GM19395 (cell line): ENCODE results near the gene ALDH3B2.
"Not testable (repeated sequence)": the region's sequence is repeated elsewhere in the genome, so short reads cannot be mapped to it uniquely, and the experiment has no call there.

Experiments
- ATAC-seq: cut with Tn5 transposase; IDR thresholded peaks from one replicate; pipeline ENCODE4 v1.9.1; 2021; ENCODE audit warnings: mild to moderate bottlenecking, moderate library complexity; ENCODE audit not compliant: unreplicated experiment

The ALDH3B2 gene

GRCh38 chr11:67631411-67631810, 43.0 kb downstream of the ALDH3B2 start:
- no peak for ATAC-seq

GRCh38 chr11:67630943-67631331, 43.5 kb downstream of the ALDH3B2 start:
- no peak for ATAC-seq

DNA sequence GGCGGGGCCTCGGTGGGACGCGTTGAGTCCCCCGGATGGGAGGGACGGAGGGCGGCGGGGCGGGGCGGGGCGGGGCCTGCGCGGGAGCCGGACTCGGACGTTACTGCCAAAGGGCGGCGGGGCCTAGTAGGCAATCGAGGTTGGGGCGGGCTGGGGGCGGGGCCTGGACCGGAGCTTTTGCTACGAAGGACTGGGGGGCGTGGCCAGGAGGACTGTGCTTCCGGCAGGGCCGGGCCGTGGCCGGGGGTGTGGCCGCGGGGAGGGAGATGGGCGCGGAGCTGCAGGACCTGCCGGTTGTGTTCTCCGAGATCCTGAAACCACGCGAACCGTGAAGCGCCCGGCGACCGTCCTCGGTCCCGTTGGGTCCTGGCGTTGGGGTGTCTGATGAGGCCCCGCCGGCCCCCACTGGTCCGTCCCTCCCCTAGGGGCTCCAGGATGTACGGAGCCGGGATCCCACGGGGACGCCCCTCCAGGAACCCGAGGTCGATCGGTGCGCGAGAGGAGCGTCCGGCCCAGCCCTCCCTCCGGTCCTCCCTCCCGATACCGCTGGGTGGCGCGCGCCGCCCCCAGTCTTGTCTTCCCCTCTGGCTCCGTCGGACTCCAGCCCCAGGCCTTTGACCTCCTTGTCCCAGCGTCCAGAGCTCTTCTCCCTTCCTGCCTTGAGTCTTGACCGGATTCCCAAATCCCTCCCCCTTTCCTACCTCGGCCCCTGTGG, 44.0 kb downstream of the ALDH3B2 start:
- ATAC-seq = peak; percentile 65

DNA sequence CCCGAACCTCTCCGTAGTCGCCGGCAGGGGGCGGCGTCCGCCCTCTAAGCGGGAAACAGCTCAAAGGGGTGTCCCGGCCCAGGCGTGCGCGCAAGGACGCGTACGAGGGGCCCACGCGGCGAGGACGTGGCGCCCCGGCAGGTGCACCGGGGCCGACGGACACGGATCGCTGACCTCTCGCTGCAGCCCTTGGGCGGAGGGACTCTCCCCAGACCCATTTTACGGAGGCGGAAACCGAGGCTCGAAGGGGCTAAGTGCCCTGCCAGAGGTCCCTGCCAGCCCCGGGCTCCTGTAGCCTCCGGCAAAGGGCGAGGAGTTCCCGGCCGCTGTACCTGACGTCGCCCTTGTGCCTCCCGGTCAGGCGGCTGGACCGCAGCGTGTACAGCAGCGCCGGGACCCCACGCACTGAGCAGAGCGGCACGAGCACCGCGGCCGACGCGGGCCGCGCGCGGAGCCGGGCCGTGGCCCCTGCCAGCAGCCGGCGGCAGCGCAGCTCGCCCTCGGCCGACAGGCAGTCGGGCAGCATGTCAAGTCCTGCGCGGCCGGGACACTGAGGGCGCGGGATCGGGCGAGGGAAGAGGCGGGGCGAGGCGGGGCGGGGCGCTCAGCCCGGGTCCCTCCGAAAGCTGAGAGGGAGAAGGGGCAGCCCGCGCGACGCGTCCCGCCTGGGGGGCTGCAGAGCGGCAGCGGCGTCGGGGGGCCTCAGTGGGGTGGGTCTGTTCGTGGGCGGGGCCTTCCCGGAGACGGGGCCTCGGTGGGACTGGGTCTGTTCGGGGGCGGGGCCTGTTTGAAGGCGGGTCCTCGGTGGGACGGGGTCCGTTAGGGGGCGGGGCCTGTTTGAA, 44.8 kb downstream of the ALDH3B2 start, which contains the start of gene NUDT8:
NUDT8 (minus strand) TSS at position 552 of the 842 bp plus-strand sequence; CDS start at position 526, 26 bp downstream.
- ATAC-seq = peak; percentile 59

DNA sequence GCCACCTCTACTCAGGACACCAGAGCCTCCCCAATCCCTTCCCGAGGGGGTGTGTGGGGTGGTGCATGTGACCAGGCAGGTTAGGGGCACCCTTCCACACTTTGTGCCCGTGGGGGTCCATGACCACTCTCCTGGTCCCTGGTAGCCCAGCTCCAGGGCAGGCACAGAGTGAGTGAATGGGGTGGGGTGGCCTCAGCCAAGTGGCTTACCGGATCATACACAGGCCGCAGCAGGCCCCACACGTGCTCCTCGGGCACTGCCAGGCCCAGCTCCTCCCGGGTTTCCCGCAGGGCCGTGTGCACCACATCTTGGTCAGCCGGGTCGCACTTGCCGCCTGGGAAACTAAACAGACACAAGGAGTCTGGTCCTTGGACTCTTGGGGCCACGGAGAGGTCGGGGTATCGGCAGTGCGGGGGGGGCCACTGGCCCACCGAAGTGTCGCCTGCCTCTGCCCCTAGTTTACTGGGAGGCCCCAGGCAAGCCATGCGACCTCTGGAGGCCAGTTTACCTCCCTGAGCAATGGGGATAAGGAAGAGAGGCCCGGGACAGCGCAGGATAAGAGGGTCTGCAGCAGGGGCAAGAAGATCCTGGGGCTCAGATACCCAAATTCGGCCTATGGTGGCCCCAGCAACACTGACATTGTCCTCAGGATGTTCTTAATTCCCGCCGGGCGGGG, 45.6 kb downstream of the ALDH3B2 start:
- ATAC-seq = no peak

DNA sequence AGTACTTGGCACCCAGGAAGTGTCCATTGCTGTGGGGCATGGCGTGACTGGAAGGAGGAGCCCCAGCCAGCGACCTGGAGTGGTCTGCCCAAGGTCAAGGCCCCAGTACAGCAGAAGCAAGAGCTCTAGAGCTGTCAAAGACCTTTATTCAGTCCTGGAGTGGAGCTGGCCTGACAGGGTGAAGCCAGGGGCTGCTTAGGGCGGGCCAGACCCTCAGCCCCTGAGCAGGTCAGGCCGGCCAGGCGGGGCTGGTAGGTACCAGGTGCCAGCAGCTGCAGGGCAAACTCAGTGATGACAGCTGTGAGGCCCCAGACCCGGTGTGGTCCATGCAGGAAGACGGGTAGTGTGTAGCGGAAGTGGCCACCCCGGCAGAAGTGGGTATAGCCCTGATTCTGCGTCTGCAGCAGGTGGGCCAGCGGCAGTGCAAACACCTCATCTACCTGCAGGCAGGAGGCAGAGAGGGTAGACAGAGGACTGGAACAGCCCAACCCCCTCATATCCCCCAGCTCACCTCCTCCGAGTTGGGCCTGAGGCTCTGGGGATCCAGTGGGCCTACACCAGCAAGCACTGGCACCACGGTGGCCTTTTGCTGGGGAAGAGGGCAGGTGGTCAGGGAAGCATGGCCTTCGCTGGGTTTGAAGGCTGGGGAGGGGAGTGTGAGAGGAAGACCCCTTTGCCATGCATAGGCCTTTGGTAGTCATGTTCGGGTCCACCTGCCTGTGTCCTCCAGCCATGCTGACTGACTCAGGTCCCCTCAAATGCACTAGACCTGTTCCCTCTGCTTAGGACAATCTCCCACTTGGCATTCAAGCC, 46.4 kb downstream of the ALDH3B2 start:
- ATAC-seq = no peak

DNA sequence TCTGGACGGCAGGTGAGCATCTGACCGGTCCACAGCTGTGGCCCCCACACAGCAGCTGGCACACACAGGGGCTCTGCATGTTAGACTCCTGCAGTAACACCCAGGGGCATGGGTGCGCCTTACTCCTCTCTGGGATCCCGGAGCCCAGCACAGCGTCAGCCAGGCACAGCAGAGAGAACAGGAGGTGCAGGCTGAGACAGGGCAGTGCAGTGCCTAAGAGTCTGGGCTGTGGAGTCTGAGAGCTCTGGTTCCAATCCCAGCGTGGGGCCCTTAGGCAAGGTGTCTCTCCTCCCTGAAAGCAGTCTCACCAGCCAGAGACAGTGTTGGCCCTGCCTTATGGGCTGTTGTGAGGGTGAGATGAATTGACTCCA, 47.0 kb downstream of the ALDH3B2 start:
- ATAC-seq = no peak

GRCh38 chr11:67626970-67627369, 47.5 kb downstream of the ALDH3B2 start:
- no peak for ATAC-seq

- ATAC-seq = not testable (repeated sequence)
Observed at GRCh38 chr11:67626131-67626833, 48.1 kb downstream of the ALDH3B2 start.

DNA sequence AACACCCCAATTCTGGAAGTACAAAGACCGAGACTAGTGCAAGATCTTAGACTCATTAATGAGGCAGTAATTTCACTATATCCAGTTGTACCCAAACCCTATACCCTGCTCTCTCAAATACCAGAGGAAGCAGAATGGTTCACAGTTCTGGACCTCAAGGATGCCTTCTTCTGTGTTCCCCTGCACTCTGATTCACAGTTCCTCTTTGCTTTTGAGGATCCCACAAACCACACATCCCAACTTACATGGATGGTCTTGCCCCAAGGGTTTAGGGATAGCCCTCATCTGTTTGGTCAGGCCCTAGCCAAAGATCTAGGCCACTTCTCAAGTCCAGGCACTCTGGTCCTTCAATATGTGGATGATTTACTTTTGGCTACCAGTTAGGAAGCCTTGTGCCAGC, 50.6 kb downstream of the ALDH3B2 start:
- ATAC-seq = not testable (repeated sequence)

- not testable (repeated sequence) for ATAC-seq
Observed at GRCh38 chr11:67622905-67623304, 51.5 kb downstream of the ALDH3B2 start.

DNA sequence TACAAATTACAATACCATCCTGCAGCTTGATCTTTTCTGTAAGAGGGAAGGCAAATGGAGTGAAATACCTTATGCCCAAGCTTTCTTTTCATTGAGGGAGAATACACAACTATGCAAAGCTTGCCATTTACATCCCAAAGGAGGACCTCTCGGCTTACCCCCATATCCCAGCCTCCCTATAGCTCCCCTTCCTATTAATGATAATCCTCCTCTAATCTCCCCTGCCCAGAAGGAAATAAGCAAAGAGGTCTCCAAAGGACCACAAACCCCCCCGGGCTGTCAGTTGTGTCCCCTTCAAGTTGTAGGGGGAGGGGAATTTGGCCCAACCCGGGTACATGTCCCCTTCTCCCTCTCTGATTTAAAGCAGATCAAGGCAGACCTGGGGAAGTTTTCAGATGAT, 52.5 kb downstream of the ALDH3B2 start:
- ATAC-seq = not testable (repeated sequence)

DNA sequence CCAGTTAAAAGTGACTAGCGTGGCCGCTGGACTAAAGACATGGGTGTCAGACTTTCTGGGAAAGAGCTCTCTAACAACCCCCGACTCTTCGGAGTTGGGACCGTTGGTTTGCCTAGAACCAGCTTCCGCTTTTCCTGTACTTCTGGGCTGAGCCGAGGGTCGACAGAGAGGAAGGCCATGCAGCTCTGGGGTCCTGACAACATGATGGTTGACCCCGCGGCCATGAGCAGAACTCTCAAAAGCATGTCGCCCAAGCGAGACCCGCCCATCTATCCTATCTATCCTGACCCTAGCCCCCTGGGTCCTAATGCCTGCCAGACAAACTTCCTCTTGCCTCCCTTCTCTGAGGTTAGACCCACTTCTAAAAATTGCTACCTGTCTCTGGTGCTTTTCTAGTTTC, 53.8 kb downstream of the ALDH3B2 start:
- ATAC-seq = not testable (repeated sequence)

DNA sequence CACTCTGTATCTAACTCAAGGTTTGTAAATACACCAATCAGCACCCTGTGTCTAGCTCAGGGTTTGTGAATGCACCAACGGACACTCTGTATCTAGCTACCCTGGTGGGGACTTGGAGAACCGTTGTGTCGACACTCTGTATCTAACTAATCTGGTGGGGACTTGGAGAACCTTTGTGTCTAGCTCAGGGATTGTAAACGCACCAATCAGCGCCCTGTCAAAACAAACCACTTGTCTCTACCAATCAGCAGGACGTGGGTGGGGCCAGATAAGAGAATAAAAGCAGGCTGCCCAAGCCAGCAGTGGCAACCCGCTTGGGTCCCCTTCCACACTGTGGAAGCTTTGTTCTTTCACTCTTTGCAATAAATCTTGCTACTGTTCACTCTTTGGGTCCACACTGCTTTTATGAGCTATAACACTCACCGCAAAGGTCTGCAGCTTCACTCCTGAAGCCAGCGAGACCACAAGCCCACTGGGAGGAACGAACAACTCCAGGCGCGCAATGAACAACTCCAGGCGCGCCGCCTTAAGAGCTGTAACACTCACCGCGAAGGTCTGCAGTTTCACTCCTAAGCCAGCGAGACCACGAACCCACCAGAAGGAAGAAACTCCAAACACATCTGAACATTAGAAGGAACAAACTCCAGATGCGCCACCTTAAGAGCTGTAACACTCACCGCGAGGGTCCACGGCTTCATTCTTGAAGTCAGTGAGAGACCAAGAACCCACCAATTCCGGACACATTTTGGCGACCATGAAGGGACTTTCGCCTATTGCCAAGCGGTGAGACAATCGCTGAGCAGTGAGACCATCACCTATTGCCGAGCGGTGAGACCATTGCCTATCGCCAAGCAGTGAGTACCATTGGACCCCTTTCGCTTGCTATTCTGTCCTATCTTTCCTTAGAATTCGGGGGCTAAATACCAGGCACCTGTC, 54.5 kb downstream of the ALDH3B2 start:
- not testable (repeated sequence) for ATAC-seq

DNA sequence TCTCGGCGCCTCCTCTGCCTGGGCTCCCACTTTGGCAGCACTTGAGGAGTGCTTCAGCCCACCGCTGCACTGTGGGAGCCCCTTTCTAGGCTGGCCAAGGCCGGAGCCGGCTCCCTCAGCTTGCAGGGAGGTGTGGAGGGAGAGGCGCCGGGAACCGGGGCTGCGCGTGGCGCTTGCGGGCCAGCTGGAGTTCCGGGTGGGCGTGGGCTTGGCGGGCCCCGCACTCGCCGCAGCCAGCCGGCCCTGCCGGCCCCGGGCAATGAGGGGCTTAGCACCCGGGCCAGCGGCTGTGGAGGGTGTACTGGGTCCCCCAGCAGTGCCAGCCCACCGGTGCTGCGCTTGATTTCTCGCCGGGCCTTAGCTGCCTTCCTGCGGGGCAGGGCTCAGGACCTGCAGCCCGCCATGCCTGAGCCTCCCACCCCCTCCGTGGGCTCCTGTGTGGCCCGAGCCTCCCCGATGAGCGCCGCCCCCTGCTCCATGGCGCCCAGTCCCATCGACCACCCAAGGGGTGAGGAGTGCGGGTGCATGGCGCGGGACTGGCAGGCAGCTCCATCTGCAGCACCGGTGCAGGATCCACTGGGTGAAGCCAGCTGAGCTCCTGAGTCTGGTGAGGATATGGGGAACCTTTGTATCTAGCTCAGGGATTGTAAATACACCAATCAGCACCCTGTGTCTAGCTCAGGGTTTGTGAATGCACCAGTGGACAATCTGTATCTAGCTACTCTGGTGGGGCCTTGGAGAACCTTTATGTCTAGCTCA, 55.3 kb downstream of the ALDH3B2 start:
- not testable (repeated sequence) for ATAC-seq

DNA sequence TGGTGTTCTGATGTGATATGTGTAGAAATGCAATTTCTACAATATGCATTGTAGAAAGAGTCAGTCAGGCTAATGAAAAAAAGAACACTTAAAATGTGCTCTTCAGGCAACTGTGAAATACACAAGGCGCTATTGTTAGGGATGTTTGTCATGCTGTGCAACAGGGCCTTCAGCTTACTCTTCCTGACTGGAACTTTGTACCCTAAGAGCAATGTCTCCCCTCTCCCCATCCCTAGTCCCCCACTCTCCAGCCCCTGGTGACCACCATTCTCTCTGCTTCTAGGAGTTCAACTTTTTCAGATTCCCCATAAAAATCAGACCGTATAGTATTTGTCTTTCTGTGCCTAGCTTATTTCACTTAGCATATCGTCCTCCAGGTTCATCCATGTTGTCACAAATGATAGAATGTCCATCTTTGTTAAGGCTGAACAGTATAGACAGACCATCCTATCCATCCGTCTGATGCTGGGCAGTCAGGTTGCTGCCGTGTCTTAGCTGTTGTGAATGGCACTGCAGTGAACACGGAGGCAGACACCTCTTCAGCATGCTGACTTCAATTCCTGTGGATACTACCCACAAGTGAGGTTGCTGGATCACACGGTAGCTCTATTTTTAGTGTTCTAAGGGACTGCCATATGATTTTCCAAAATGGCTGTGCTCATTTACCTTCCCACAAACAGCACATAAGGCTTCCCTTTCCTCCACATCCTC, 57.0 kb downstream of the ALDH3B2 start:
- no peak for ATAC-seq

DNA sequence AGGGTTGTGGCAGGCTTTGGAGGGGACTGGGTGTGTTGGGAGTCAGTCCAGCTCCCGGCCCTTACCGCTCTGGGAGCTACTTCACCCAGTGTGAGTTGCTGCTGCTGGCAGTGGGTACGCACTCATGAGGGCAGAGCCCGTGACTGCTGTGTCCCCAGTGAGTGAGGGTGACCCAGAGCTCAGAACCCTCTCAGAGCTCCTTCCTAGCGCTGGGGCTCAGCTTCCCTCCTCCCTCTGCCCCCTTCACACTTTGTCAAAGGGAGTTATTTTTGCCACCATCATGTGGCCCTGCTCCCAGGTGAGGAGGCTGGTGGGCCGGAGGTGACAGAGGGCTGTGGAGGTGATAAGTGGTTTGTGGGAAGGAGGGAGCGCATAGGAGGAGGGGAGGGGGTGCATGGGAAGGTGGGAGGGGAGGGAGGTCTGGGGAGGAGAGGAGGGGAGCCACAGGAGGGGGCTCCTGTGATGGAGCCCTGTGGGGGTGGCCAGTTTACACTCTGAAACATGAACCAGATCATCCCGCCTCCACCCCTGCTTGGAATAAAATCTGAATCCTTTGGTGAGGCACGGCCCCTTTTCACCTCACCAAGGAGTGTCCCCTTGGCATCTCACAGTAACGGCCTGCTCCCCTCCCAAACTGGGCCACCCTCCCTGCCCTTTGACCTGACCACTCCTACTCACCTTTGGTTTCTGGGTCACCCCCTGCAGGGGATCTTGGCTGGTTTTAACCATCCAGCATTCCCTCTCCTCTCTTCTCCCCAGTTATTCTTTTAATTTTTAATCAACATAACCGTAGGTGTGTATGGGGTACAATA, 57.8 kb downstream of the ALDH3B2 start:
- ATAC-seq = no peak
